ENCODE measurements around the gene UPK3A.

The UPK3A gene

GRCh38 chr22:45244916-45245315 is 39.8 kb upstream of the UPK3A start:
- H3K4me1 ChIP-seq (ENCODE audit: control insufficient read depth in 2 of 2, insufficient read depth in 1 of 2, low read depth in 1 of 2, low read length in 2 of 2), result peaks cover 5 to 7% of the 10 kb centered on the region in 2 donors
- no CpG with 5 or more reads among the region's 4 CpGs for WGBS, 2 donors (ENCODE audit: extremely low coverage in 2 of 2, insufficient read length in 2 of 2, insufficient replicate concordance in 1 of 2)

GRCh38 chr22:45246060-45246985 is 38.4 kb upstream of the UPK3A start:
- no peaks in the 10 kb centered on the region for H3K36me3 ChIP-seq (replicated peaks in 1 of 2; ENCODE audit: control insufficient read depth in 2 of 2, insufficient read depth in 2 of 2, low read length in 2 of 2)
- H2AK5ac ChIP-seq (ENCODE audit: low read depth, low read length), result peak overlapping the region; percentile 41
- H2BK12ac ChIP-seq (ENCODE audit: low read length), result no peak overlapping the region
- no peak overlapping the region for H3K14ac ChIP-seq (ENCODE audit: low read length)
- peak overlapping the region; percentile 67 for H2AFZ ChIP-seq (ENCODE audit: low read length)
- H2BK120ac ChIP-seq (ENCODE audit: low read depth, low read length), result no peak overlapping the region
- no peak for DNase-seq (ENCODE audit: low spot score)
- H3K27me3 ChIP-seq (ENCODE audit: control insufficient read depth in 3 of 3, insufficient read depth in 3 of 3, low read depth in 1 of 3, low read length in 3 of 3), result peaks cover 0 to 7% (median 3%) of the 10 kb centered on the region in 3 experiments
- no peak overlapping the region for H2BK15ac ChIP-seq (ENCODE audit: low read length)
- H4K91ac ChIP-seq (ENCODE audit: low read depth, low read length, poor library complexity), result no peak overlapping the region
- H3K4ac ChIP-seq (ENCODE audit: low read length), result no peak overlapping the region
- no CpG with 5 or more reads among the region's 13 CpGs for WGBS, 2 donors (ENCODE audit: extremely low coverage in 2 of 2, insufficient read length in 2 of 2, insufficient replicate concordance in 1 of 2)
- H3K9me3 ChIP-seq (replicated peaks in 1 of 2; ENCODE audit: control insufficient read depth in 2 of 2, insufficient read depth in 1 of 2, low read depth in 1 of 2, low read length in 2 of 2), result no peaks in the 10 kb centered on the region
- no peak overlapping the region for H3K4me2 ChIP-seq (ENCODE audit: insufficient read depth, low read length, poor library complexity, severe bottlenecking)
- H3K18ac ChIP-seq (ENCODE audit: low read length), result no peak overlapping the region
- H3K9ac ChIP-seq (ENCODE audit: low read depth, low read length, poor library complexity), result no peak overlapping the region
- no peaks in the 10 kb centered on the region for H3K79me1 ChIP-seq (ENCODE audit: low read depth, low read length)
- no peak overlapping the region for H3K23ac ChIP-seq (ENCODE audit: low read depth, low read length, poor library complexity)
- peaks cover 3 to 4% of the 10 kb centered on the region in 2 donors for H3K4me1 ChIP-seq (ENCODE audit: control insufficient read depth in 2 of 2, insufficient read depth in 1 of 2, low read depth in 1 of 2, low read length in 2 of 2)
- H2BK5ac ChIP-seq (ENCODE audit: low read length), result no peak overlapping the region
- no peak overlapping the region for H4K8ac ChIP-seq (ENCODE audit: low read depth, low read length)
- no peak overlapping the region for H3K27ac ChIP-seq (replicated peaks; ENCODE audit: low read length)
- no peak overlapping the region for H3K4me3 ChIP-seq (ENCODE audit: low read length in 2 of 2)

More at GRCh38 chr22:45244916-45245315, 39.8 kb upstream of the UPK3A start:
- H2AK5ac ChIP-seq (ENCODE audit: low read depth, low read length), result no peak overlapping the region
- H3K36me3 ChIP-seq (replicated peaks in 1 of 2; ENCODE audit: control insufficient read depth in 2 of 2, insufficient read depth in 2 of 2, low read length in 2 of 2), result no peaks in the 10 kb centered on the region
- H2AFZ ChIP-seq (ENCODE audit: low read length), result no peak overlapping the region
- H3K18ac ChIP-seq (ENCODE audit: low read length), result no peak overlapping the region
- peaks cover 0 to 10% (median 5%) of the 10 kb centered on the region in 3 experiments for H3K27me3 ChIP-seq (ENCODE audit: control insufficient read depth in 3 of 3, insufficient read depth in 3 of 3, low read depth in 1 of 3, low read length in 3 of 3)
- no peak overlapping the region for H3K27ac ChIP-seq (replicated peaks; ENCODE audit: low read length)
- H3K4ac ChIP-seq (ENCODE audit: low read length), result no peak overlapping the region
- H3K4me3 ChIP-seq (ENCODE audit: low read length in 2 of 2), result no peak overlapping the region
- no peaks in the 10 kb centered on the region for H3K9me3 ChIP-seq (replicated peaks in 1 of 2; ENCODE audit: control insufficient read depth in 2 of 2, insufficient read depth in 1 of 2, low read depth in 1 of 2, low read length in 2 of 2)
- DNase-seq (ENCODE audit: low spot score), result no peak
- no peak overlapping the region for H2BK5ac ChIP-seq (ENCODE audit: low read length)
- no peak overlapping the region for H3K9ac ChIP-seq (ENCODE audit: low read depth, low read length, poor library complexity)
- no peak overlapping the region for H2BK12ac ChIP-seq (ENCODE audit: low read length)
- peaks cover 1% of the 10 kb centered on the region for H3K79me1 ChIP-seq (ENCODE audit: low read depth, low read length)
- H4K8ac ChIP-seq (ENCODE audit: low read depth, low read length), result no peak overlapping the region
- H3K14ac ChIP-seq (ENCODE audit: low read length), result no peak overlapping the region
- H3K4me2 ChIP-seq (ENCODE audit: insufficient read depth, low read length, poor library complexity, severe bottlenecking), result no peak overlapping the region
- H3K23ac ChIP-seq (ENCODE audit: low read depth, low read length, poor library complexity), result no peak overlapping the region
- H2BK15ac ChIP-seq (ENCODE audit: low read length), result no peak overlapping the region
- H2BK120ac ChIP-seq (ENCODE audit: low read depth, low read length), result no peak overlapping the region
- H4K91ac ChIP-seq (ENCODE audit: low read depth, low read length, poor library complexity), result no peak overlapping the region

GRCh38 chr22:45248832-45249561 is 35.8 kb upstream of the UPK3A start:
- no peak overlapping the region for H3K14ac ChIP-seq (ENCODE audit: low read length)
- no peak overlapping the region for H2BK15ac ChIP-seq (ENCODE audit: low read length)
- H3K4me2 ChIP-seq (ENCODE audit: insufficient read depth, low read length, poor library complexity, severe bottlenecking), result no peak overlapping the region
- no peaks in the 10 kb centered on the region for H3K36me3 ChIP-seq (replicated peaks in 1 of 2; ENCODE audit: control insufficient read depth in 2 of 2, insufficient read depth in 2 of 2, low read length in 2 of 2)
- H3K27ac ChIP-seq (replicated peaks; ENCODE audit: low read length), result no peak overlapping the region
- no peak overlapping the region for H4K91ac ChIP-seq (ENCODE audit: low read depth, low read length, poor library complexity)
- no peak overlapping the region for H3K4ac ChIP-seq (ENCODE audit: low read length)
- peaks cover 0 to 3% of the 10 kb centered on the region in 2 donors for H3K4me1 ChIP-seq (ENCODE audit: control insufficient read depth in 2 of 2, insufficient read depth in 1 of 2, low read depth in 1 of 2, low read length in 2 of 2)
- peak overlapping the region; percentile 60 for H3K18ac ChIP-seq (ENCODE audit: low read length)
- no peak for DNase-seq (ENCODE audit: low spot score)
- H2BK120ac ChIP-seq (ENCODE audit: low read depth, low read length), result no peak overlapping the region
- no peak overlapping the region for H3K23ac ChIP-seq (ENCODE audit: low read depth, low read length, poor library complexity)
- H3K9ac ChIP-seq (ENCODE audit: low read depth, low read length, poor library complexity), result no peak overlapping the region
- no peak overlapping the region for H2BK12ac ChIP-seq (ENCODE audit: low read length)
- H2AFZ ChIP-seq (ENCODE audit: low read length), result no peak overlapping the region
- H4K8ac ChIP-seq (ENCODE audit: low read depth, low read length), result no peak overlapping the region
- no peak overlapping the region for H2AK5ac ChIP-seq (ENCODE audit: low read depth, low read length)
- no peaks in the 10 kb centered on the region for H3K79me1 ChIP-seq (ENCODE audit: low read depth, low read length)
- no CpG with 5 or more reads among the region's 8 CpGs for WGBS, 2 donors (ENCODE audit: extremely low coverage in 2 of 2, insufficient read length in 2 of 2, insufficient replicate concordance in 1 of 2)
- H3K9me3 ChIP-seq (replicated peaks in 1 of 2; ENCODE audit: control insufficient read depth in 2 of 2, insufficient read depth in 1 of 2, low read depth in 1 of 2, low read length in 2 of 2), result no peaks in the 10 kb centered on the region
- H3K4me3 ChIP-seq (ENCODE audit: low read length in 2 of 2), result no peak overlapping the region
- H2BK5ac ChIP-seq (ENCODE audit: low read length), result peak overlapping the region; percentile 61
- peaks cover 0 to 2% (median 0%) of the 10 kb centered on the region in 3 experiments for H3K27me3 ChIP-seq (ENCODE audit: control insufficient read depth in 3 of 3, insufficient read depth in 3 of 3, low read depth in 1 of 3, low read length in 3 of 3)

GRCh38 chr22:45251825-45252224 is 32.9 kb upstream of the UPK3A start:
- H3K9ac ChIP-seq (ENCODE audit: low read depth, low read length, poor library complexity), result no peak overlapping the region
- no peak overlapping the region for H3K14ac ChIP-seq (ENCODE audit: low read length)
- H3K4ac ChIP-seq (ENCODE audit: low read length), result no peak overlapping the region
- H3K23ac ChIP-seq (ENCODE audit: low read depth, low read length, poor library complexity), result no peak overlapping the region
- H2BK120ac ChIP-seq (ENCODE audit: low read depth, low read length), result no peak overlapping the region
- no peak overlapping the region for H3K27ac ChIP-seq (replicated peaks; ENCODE audit: low read length)
- H3K18ac ChIP-seq (ENCODE audit: low read length), result no peak overlapping the region
- no peak overlapping the region for H4K8ac ChIP-seq (ENCODE audit: low read depth, low read length)
- H2BK12ac ChIP-seq (ENCODE audit: low read length), result no peak overlapping the region
- H2AFZ ChIP-seq (ENCODE audit: low read length), result no peak overlapping the region
- H3K4me2 ChIP-seq (ENCODE audit: insufficient read depth, low read length, poor library complexity, severe bottlenecking), result no peak overlapping the region
- H2AK5ac ChIP-seq (ENCODE audit: low read depth, low read length), result no peak overlapping the region
- H3K27me3 ChIP-seq (ENCODE audit: control insufficient read depth in 3 of 3, insufficient read depth in 3 of 3, low read depth in 1 of 3, low read length in 3 of 3), result peaks cover 0 to 2% (median 0%) of the 10 kb centered on the region in 3 experiments
- peaks cover 5 to 12% of the 10 kb centered on the region in 2 donors for H3K4me1 ChIP-seq (ENCODE audit: control insufficient read depth in 2 of 2, insufficient read depth in 1 of 2, low read depth in 1 of 2, low read length in 2 of 2)
- H3K79me1 ChIP-seq (ENCODE audit: low read depth, low read length), result no peaks in the 10 kb centered on the region
- H2BK15ac ChIP-seq (ENCODE audit: low read length), result no peak overlapping the region
- WGBS, 2 donors (ENCODE audit: extremely low coverage in 2 of 2, insufficient read length in 2 of 2, insufficient replicate concordance in 1 of 2), result no CpG with 5 or more reads among the region's 8 CpGs
- H3K4me3 ChIP-seq (ENCODE audit: low read length in 2 of 2), result no peak overlapping the region
- no peaks in the 10 kb centered on the region for H3K9me3 ChIP-seq (replicated peaks in 1 of 2; ENCODE audit: control insufficient read depth in 2 of 2, insufficient read depth in 1 of 2, low read depth in 1 of 2, low read length in 2 of 2)
- DNase-seq (ENCODE audit: low spot score), result no peak
- no peaks in the 10 kb centered on the region for H3K36me3 ChIP-seq (replicated peaks in 1 of 2; ENCODE audit: control insufficient read depth in 2 of 2, insufficient read depth in 2 of 2, low read length in 2 of 2)
- no peak overlapping the region for H2BK5ac ChIP-seq (ENCODE audit: low read length)
- no peak overlapping the region for H4K91ac ChIP-seq (ENCODE audit: low read depth, low read length, poor library complexity)

Data from neuronal stem cell (in vitro differentiated cells).